GM12874 (cell line): Measurements from ENCODE around the gene ARHGAP24.

Experiments
- CTCF ChIP-seq: IDR thresholded peaks from 2 replicates; pipeline ENCODE4 v1.5.1; 2011; ENCODE audit warnings: low read depth, mild to moderate bottlenecking, control low read depth, low read length, moderate library complexity; ENCODE audit not compliant: insufficient read depth

Gene ARHGAP24

GRCh38 chr4:85834934-85835333, 360.0 kb downstream of the ARHGAP24 start:
- TF ChIP-seq CTCF: no peak

- no peak for TF ChIP-seq CTCF
These were observed 361.9 kb downstream of the ARHGAP24 start for GRCh38 chr4:85836588-85837438.

- TF ChIP-seq CTCF: no peak
These were observed 362.4 kb downstream of the ARHGAP24 start for GRCh38 chr4:85837439-85837733.

- no peak for TF ChIP-seq CTCF
These were observed 367.6 kb downstream of the ARHGAP24 start for GRCh38 chr4:85842540-85842939.

GRCh38 chr4:85854546-85854945, 379.6 kb downstream of the ARHGAP24 start:
- no peak for TF ChIP-seq CTCF

GRCh38 chr4:85860066-85860740, 385.3 kb downstream of the ARHGAP24 start:
- no peak for TF ChIP-seq CTCF

- no peak for TF ChIP-seq CTCF
These were observed 386.3 kb downstream of the ARHGAP24 start for GRCh38 chr4:85861064-85861765.
